ENCODE measurements around the gene GPR55. TPM values are rescaled to one million over a fixed set of nuclear protein-coding genes. Genes with fewer than 3 reads are reported as not detected.

GPR55 gene
- total RNA-seq, 1 donor from 2014 or later: not detected

DNA sequence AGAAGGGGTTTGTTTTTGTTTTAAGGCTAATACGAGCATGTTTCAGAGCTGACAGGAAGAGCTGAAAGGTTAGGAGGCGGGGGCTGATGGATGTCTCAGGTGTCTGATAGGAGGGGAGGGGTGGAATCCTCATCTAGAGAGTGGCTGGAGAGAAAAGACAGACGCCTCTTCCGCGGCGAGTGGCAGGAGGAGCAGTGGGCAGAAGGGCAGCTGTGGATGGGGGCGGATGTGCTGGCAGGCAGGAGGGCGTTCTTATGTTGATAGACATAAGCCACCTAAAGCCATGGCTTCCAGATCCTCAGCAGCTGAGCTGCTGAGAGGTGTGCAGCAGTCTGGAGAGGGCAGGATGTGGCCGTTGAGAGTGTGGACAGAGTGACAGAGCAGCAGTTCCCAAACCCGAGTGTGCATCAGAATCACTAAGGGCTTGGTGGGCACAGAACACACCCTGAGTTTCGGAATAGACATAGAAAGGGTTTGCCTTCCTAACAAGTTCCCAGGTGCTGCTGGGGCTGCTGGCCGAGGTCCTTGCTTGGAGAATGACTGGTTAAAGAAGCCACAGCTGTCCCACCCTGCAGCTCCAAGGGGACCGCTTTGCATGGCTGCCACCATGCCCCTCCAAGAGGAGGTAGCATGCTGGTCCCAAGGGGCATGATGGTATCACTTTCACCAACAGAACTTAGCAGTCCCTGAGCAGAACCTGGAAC lies 63.3 kb downstream of the GPR55 start:
- no peak for DNase-seq (ENCODE audit: low spot score in 2 of 2)
- no peak for FAIRE-seq

Other genes with a start within 250 kb of the GPR55 start
- gene CAB39, start 212.4 kb downstream of the GPR55 start, total RNA-seq: 165 TPM
- gene ITM2C, start 60.3 kb downstream of the GPR55 start, total RNA-seq: 110 TPM
- gene SPATA3, start 70.9 kb upstream of the GPR55 start, total RNA-seq: not detected
- 27.7 TPM for gene C2orf72, start 112.3 kb upstream of the GPR55 start, total RNA-seq
- gene PSMD1, start 131.6 kb upstream of the GPR55 start, total RNA-seq: 116 TPM
- 0.41 TPM for gene HTR2B, start 199.8 kb upstream of the GPR55 start, total RNA-seq

Measured in frontal cortex (tissue), 4 donors.